Breast epithelium (tissue), 3 donors: ENCODE results near the gene RDH13.

Source experiments
- POLR2A ChIP-seq: fragments of 450-650 bp; IDR thresholded peaks from one replicate; pipeline ENCODE4 v1.6.1; 2016; ENCODE audit warnings: antibody characterized with exemption, mild to moderate bottlenecking, moderate library complexity
- POLR2AphosphoS5 ChIP-seq, 3 donors: sonication (generic); formaldehyde crosslinking; IDR thresholded peaks; one replicate each; pipeline ENCODE4 v1.6.1; 2017; ENCODE audit warnings: antibody characterized with exemption in 3 of 3
- TF ChIP-seq, protein P1 (sequence below), 3 donors: fragments of 450-650 bp; IDR thresholded peaks; one replicate each; pipeline ENCODE4 v1.5.1; 2016 to 2017; ENCODE audit warnings: antibody characterized with exemption in 3 of 3, mild to moderate bottlenecking in 3 of 3, moderate library complexity in 3 of 3

DNA sequence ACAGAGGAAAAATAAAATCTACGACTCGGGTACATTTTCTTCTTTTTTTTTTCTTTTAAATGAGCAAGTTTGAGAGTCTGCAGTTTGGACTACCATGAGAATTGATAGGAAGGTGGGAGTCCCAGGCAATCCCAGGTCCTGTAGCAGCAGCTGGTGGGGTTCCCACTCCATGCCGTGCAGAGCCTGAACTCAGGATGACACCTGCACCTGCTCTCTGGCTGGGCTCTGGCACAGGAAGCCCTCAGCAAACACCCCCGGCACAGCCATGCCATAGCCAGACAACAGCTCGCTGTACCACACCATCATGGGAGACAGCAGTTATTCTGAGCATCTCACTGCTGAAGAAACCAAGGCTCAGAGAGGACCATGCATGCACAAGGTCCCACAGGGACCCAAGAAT lies 18.7 kb downstream of the RDH13 start:
- TF ChIP-seq, protein P1, sequence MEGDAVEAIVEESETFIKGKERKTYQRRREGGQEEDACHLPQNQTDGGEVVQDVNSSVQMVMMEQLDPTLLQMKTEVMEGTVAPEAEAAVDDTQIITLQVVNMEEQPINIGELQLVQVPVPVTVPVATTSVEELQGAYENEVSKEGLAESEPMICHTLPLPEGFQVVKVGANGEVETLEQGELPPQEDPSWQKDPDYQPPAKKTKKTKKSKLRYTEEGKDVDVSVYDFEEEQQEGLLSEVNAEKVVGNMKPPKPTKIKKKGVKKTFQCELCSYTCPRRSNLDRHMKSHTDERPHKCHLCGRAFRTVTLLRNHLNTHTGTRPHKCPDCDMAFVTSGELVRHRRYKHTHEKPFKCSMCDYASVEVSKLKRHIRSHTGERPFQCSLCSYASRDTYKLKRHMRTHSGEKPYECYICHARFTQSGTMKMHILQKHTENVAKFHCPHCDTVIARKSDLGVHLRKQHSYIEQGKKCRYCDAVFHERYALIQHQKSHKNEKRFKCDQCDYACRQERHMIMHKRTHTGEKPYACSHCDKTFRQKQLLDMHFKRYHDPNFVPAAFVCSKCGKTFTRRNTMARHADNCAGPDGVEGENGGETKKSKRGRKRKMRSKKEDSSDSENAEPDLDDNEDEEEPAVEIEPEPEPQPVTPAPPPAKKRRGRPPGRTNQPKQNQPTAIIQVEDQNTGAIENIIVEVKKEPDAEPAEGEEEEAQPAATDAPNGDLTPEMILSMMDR (IDR thresholded peaks at IDR 0.05): no peak
- no peak for TF ChIP-seq POLR2AphosphoS5 (IDR thresholded peaks at IDR 0.05)
- TF ChIP-seq POLR2A: no peak
